HG02571 (cell line): Measurements from ENCODE around the gene TMEM9B.
A peak's percentile ranks its signal among the peaks of the same experiment; 100 is the strongest.
"Not testable (repeated sequence)": the region's sequence is repeated elsewhere in the genome, so short reads cannot be mapped to it uniquely, and the experiment has no call there.

Experiments used
- ATAC-seq: cut with Tn5 transposase; IDR thresholded peaks from one replicate; pipeline ENCODE4 v1.9.1; 2021; ENCODE audit warnings: mild to moderate bottlenecking, moderate library complexity; ENCODE audit not compliant: unreplicated experiment

Gene TMEM9B

DNA sequence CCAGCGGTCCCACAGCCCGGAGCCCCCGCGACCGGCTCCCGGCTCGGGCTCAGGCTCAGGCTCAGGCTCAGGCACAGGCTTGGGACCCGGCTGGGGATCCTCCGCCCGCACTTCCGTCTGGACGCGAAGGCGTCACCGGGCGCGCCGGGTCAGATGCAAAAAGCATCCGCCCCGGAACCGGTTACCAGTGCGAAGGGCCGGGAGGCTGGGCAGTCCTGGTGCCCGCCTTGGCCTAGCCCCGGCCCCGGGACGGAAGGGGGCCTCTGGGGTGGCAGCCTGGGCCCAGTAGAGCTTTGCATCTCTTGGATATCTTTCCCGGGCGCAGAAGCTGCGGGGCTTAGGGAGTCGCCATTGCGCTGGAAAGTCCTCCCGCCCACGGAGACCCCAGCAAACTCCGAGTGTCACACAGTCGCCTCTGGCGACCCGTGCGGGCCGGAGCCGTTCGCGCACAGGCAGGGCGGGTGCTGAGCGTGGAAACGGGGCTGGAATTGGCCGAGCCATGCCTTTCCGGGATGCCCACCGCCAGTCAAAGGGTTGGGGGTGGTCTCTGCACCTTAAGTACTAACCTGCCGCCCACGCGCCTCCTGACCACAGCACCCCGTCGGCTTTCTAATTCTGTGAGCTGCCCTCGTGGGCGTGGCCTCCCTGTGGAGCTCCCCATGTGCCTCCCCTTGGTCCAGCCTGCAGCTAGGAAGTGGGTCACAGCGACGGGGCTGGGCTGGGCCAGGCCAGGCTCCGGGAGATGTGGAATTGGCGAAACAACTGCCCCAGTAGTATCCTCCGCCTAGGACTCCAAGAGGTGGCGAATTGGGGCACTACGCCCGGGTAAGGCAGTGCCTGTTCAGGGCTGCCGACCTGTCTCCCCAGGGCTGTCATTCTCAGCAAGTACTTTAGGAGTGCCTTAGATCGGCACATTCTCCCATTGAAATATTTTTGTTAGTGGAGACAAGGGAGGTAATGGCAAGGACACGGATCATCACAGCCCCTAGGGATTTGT, at the start of gene TMEM9B:
TSS of gene TMEM9B (minus strand) at position 119 of the 997 bp plus-strand sequence. CDS start 129 bp downstream, outside the sequence.
- ATAC-seq = peak; percentile 79

- ATAC-seq = no peak
Measured at GRCh38 chr11:9013373-9013772, 49.1 kb upstream of the TMEM9B start.

DNA sequence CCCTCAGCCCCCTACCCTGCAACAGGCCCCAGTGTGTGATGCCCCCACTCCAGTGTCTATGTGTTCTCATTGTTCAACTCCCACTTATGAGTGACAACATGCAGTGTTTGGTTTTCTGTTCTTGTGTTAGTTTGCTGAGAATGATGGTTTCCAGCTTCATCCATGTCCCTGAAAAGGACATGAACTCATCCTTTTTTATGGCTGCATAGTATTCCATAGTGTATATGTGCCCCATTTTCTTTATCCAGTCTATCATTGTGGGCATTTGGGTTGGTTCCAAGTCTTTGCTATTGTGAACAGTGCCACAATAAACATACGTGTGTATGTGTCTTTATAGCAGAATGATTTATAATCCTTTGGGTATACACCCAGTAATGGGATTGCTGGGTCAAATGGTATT, 45.3 kb upstream of the TMEM9B start:
- ATAC-seq = not testable (repeated sequence)

DNA sequence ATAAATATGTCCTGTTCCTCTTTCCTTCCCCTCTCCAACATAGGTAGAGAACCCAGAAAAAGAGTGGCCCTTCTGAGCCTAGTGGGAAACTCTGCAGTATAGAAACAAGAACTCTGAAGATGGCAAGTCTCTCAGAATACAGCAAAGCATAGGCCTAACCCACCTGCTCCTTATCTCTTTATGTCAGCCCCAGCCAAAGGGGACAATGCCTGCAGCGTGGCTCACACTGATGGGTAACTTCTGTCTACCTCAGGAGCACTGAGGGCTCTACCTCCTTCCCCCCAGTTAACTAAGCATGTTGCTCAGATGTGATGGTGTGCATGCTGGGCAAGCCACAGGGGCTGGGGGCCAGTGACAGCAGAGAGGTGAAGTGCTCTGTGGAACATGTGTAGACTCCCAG, 44.4 kb upstream of the TMEM9B start:
- ATAC-seq = no peak

- ATAC-seq = no peak
Measured at GRCh38 chr11:9008011-9008550, 43.8 kb upstream of the TMEM9B start.

DNA sequence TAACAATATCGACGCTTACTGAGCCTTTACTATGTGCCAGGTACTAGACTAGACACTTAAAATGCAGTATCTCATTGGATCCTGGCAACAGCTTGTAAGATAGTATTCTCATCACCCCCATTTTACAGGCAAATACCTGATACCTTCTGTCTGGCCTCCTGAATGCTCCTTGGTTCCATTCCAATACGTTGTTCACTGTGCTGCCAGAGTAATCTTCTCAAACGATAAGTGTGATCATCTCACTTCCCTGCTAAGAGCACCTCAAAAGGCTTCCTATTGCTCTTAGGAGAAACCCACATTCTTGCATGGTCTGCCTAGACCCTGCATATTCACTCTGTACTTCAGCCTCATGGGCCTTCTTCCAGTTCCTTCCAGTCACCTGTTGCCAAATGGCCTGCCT, 40.8 kb upstream of the TMEM9B start:
- ATAC-seq = no peak

- no peak for ATAC-seq
Measured at GRCh38 chr11:9004183-9004926, 40.1 kb upstream of the TMEM9B start.

DNA sequence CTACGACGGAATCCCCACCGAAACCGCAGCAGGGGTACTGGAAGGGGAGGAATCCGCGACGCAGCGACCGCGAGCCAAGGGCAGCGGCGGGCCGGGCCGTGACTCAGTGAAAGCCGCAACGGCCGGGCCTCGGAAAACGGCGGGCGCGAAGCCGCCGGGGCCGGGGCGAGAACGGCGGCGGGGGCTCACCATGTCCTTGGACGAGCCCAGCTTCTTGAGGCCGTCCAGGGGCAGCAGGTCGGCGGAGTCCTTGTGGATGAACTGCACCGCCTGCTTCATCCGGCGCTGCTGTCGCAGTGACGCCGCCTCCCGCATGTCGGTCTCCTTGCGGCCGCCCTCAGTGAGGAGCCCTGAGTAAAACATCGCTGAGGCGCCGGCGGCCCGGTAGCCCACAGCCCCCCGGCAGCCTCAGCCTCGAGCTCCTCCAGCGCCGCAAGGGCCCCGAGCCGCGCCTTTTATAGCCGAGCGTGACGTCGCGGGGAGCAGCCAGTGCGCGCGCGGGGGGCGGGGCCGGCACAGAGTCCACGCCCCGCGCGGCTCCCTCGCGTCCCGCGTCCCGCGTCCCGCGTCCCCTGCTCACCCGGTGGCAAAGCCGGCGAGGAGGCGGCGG, 39.4 kb upstream of the TMEM9B start, which contains the start of gene NRIP3:
TSS of gene NRIP3 (minus strand) at position 429 of the 610 bp plus-strand sequence. CDS start at position 363, 66 bp downstream.
- peak; percentile 52 for ATAC-seq

DNA sequence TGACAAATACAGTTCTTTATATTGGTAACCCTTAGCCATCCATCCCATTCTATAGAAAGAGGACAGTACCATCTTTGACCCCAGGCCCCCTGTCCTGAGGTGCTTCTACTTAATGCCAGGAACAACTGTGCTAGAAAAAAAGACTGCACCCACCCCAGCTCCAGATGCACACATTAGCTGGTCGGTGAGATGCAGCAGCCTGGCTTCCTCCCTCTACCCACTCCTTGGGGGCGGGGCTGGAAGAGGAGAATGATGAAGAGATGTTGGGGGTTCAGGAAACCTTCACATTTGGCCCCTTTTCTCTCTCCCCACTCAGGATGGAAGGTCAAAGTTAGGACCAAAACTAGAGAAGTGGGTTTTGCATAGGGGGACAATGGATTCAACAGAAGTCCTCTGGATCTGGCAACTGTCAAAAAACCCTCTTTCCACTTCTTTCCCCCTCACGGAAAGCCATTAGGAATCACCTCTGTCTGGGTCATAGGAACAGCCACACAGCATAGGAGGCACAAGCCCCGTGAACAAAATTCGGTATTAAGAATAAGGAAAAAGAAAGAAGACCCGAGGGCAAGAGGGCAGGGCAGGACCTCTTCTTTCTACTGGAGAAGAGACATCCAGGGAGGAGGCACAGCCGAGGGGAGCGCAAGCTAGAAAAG, 38.8 kb upstream of the TMEM9B start:
- ATAC-seq = no peak

DNA sequence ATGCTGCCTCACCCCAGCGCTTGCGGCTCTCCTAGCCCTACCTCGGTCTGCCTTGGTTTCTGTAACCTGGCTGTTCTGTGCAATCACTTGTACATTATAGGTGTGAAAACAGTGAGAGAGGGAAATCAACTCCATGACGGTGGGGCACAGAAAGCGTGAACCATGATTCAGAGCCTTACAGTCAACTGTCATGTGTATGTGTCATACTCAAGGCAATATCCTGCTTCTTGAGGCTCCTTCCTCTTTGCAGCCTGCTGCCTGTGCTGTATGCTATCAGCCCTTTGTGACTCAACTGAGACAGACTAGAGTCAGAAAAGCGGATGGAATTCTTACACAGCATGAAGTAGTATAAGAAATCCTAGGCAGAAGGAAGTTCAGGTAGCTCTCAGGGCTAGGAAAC, 37.5 kb upstream of the TMEM9B start:
- ATAC-seq = no peak

- ATAC-seq = no peak
Measured at GRCh38 chr11:8998017-8998416, 33.8 kb upstream of the TMEM9B start.

- ATAC-seq = no peak
Measured at GRCh38 chr11:8997451-8997850, 33.2 kb upstream of the TMEM9B start.

DNA sequence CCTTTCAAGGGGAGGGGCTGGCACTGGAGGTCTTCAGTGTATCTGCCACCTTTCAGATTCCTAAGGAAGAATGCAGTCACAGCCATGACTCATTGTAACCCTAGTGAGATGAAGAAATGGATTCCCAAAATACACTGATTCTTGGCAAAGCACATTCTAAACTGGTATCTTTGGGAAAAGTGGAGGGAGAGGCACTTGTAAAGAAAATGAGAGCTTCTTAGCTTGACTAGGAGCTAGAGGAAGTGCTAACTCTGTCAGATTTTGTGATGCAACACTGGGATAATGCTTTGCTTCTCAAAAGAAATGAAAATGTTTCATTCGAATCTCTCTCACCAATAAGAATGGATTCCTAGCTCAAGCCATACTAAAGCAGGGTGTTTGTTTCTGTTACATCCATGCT, 25.2 kb upstream of the TMEM9B start:
- no peak for ATAC-seq

DNA sequence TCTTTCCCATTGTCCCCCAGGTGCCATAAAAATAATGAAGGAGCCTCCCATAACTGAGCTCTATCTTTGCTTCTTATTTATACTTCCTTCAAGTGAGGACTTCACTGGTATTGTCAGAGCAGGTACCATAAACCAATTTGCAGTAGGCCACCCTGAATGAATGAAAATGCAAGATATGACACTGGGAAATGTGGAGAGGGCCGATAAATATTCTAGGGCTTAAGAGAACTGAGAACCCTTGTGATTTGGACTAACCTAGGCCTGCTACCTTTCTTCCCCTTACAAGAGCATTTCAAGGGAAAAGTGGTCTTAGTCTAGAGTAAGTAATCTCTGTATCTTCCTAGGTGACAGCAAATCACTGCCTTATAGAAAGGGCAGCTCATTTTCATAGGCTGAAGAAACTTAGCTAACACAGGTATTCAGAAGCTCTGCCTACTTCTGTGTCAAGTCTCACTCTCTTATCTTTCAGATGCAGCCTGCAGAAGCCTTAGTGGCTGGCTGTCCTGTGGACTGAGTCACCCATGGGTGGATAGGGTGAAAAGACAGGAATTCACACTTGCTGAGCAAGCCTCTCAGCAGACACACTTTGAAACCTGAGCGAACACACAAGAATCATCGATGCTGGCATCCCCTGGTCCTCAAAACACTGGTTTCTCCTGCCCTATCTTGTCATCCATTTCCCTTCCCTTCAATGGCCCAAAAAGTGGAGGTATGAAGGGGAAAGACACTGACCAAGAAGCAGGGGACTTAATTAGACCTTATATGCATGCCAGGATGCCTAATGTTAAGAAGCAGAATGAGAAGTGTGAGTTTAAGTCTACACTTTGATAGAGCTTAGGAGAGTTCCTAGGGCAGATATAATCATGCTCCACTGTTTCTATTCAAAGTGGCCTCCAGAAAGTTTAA, 24.3 kb upstream of the TMEM9B start:
- ATAC-seq = no peak

DNA sequence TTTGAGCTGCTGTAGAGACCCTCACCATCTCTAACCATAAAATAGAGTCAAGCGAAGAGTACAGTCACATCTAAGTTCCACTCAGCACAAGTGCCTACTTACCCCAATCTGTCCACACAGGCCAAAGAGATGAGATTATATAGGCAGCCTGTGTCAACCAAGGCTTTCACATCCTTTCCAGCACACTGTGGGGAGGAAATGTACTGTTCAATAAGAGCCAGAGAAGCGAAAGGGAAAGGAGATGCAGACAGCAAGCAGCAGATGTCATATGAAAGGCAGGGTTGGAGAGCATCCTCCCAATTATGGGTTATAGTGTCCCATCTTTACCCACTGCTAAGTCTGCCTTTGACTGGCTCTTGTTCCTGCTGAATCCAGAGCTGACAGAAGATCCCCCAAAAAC, 23.2 kb upstream of the TMEM9B start:
- no peak for ATAC-seq

DNA sequence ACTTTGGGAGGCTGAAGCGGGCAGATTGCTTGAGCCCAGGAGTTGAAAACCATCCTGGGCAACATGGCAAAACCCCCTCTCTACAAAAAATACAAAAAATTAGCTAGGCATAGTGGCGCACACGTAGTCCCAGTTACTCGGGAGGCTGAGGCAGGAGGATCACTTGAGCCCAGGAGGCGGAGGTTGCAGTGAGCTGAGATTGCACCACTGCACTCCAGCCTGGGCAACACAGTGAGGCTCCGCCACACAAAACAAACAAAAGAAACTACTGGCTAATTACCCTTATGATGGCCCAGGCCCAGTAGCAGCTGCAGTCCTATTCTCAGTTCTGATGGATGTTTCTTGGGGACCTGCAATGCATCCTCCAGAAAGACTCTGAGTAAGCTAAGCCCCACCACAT, 22.5 kb upstream of the TMEM9B start:
- not testable (repeated sequence) for ATAC-seq

DNA sequence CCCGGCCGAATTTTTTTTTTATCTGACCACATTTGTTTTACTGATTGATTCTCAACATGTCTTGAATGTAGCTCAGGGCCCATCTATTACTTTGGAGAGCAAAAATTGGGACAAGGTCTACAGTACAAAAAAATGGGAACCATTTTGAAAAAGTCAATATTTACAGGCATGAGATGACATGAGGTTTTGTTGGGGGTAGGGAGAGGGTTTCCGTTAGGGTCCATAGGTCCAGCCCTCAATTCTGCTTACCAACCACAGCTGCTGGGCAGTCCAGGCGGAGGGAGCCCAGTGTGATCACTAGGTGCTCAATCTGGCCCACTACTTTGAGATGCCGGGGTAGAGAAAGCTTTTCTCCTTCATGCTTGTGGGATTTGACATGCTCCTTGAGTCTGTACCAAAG, 21.2 kb upstream of the TMEM9B start:
- no peak for ATAC-seq

- ATAC-seq = no peak
Measured at GRCh38 chr11:8983552-8983951, 19.3 kb upstream of the TMEM9B start.

GRCh38 chr11:8980485-8980884, 16.2 kb upstream of the TMEM9B start:
- no peak for ATAC-seq
